Neural cell (in vitro differentiated cells): ENCODE data around the gene CLSTN2. TPM values are rescaled to one million over a fixed set of nuclear protein-coding genes. Genes with fewer than 3 reads are reported as not detected.

Experiments used
- H2AFZ ChIP-seq: fragments of 200-600, 300-800 bp; sonication (generic), shearing (Covaris generic); 2 replicates; pipeline ENCODE4 v1.6.0; 2014; ENCODE audit warnings: low read depth, mild to moderate bottlenecking, antibody characterized with exemption, low read length, moderate library complexity
- H3F3A ChIP-seq: fragments of 200-600 bp; shearing (Covaris generic); 2 replicates; pipeline ENCODE4 v1.6.1; 2016; ENCODE audit warnings: mild to moderate bottlenecking, moderate library complexity, mixed read lengths, antibody characterized with exemption, low read length; ENCODE audit not compliant: insufficient read depth, poor library complexity, severe bottlenecking
- H3K27ac ChIP-seq: fragments of 200-600, 300-800 bp; sonication (generic), shearing (Covaris generic); 2 replicates; pipeline ENCODE4 v1.5.1; 2014; ENCODE audit warnings: mild to moderate bottlenecking, low read length, moderate library complexity
- H3K27me3 ChIP-seq: fragments of 300-800, 200-600 bp; sonication (generic), shearing (Covaris generic); 2 replicates; pipeline ENCODE4 v1.6.0; 2014; ENCODE audit warnings: mild to moderate bottlenecking, low read depth, low read length, moderate library complexity; ENCODE audit not compliant: insufficient read depth
- H3K36me3 ChIP-seq: fragments of 300-800, 200-600 bp; sonication (generic), shearing (Covaris generic); 2 replicates; pipeline ENCODE4 v1.5.1; 2014; ENCODE audit warnings: mild to moderate bottlenecking, antibody characterized with exemption, low read length, moderate library complexity; ENCODE audit not compliant: insufficient read depth
- H3K4me2 ChIP-seq: fragments of 300-800, 200-600 bp; sonication (generic), shearing (Covaris generic); 2 replicates; pipeline ENCODE4 v1.6.0; 2014; ENCODE audit warnings: mild to moderate bottlenecking, low read length
- H3K4me3 ChIP-seq: fragments of 300-800, 200-600 bp; sonication (generic), shearing (Covaris generic); 2 replicates; pipeline ENCODE4 v1.5.1; 2014; ENCODE audit warnings: mild to moderate bottlenecking, low read length, moderate library complexity
- H3K79me2 ChIP-seq: fragments of 200-600 bp; shearing (Covaris generic); replicated peaks from 2 replicates; pipeline ENCODE4 v1.6.0; 2014; ENCODE audit warnings: mild to moderate bottlenecking, low read length, moderate library complexity; ENCODE audit not compliant: insufficient read depth
- H3K9ac ChIP-seq: fragments of 300-800, 200-600 bp; sonication (generic), shearing (Covaris generic); 2 replicates; pipeline ENCODE4 v1.6.1; 2016; ENCODE audit warnings: mild to moderate bottlenecking, low read length, mixed read lengths
- H3K9me2 ChIP-seq: fragments of 200-600 bp; shearing (Covaris generic); 2 replicates; pipeline ENCODE4 v1.6.1; 2016; ENCODE audit warnings: mild to moderate bottlenecking, low read length, mixed read lengths; ENCODE audit not compliant: insufficient read depth
- H3K9me3 ChIP-seq: fragments of 200-600, 300-800 bp; sonication (generic), shearing (Covaris generic); 2 replicates; pipeline ENCODE4 v1.6.1; 2016; ENCODE audit warnings: mild to moderate bottlenecking, mixed run types, low read length, moderate library complexity, mixed read lengths
- H4K20me1 ChIP-seq: fragments of 200-600 bp; shearing (Covaris generic); 2 replicates; pipeline ENCODE4 v1.6.1; 2016; ENCODE audit warnings: mild to moderate bottlenecking, mixed run types; ENCODE audit not compliant: insufficient read depth
- CTCF ChIP-seq: fragments of 450-650 bp; IDR thresholded peaks from 2 replicates; pipeline ENCODE4 v1.5.1; 2014; ENCODE audit warnings: antibody characterized with exemption, mild to moderate bottlenecking, moderate library complexity; ENCODE audit not compliant: poor library complexity, severe bottlenecking
- EP300 ChIP-seq: fragments of 450-650 bp; conservative IDR thresholded peaks from 2 replicates; pipeline ENCODE4 v1.6.1; 2014; ENCODE audit warnings: antibody characterized with exemption, mild to moderate bottlenecking, moderate library complexity; ENCODE audit not compliant: poor library complexity, severe bottlenecking
- EZH2 ChIP-seq: fragments of 200-600, 300-800 bp; shearing (Covaris generic), sonication (generic); IDR thresholded peaks from 2 replicates; pipeline ENCODE4 v1.6.1; 2014; ENCODE audit warnings: antibody characterized with exemption, low read length, borderline replicate concordance, mild to moderate bottlenecking; ENCODE audit not compliant: insufficient read depth, poor library complexity, severe bottlenecking
- MXI1 ChIP-seq: fragments of 450-650 bp; conservative IDR thresholded peaks from 2 replicates; pipeline ENCODE4 v1.6.1; 2014; ENCODE audit warnings: antibody characterized with exemption, mild to moderate bottlenecking; ENCODE audit not compliant: poor library complexity, severe bottlenecking
- POLR2AphosphoS5 ChIP-seq: IDR thresholded peaks from 2 replicates; pipeline ENCODE4 v1.6.1; 2012
- RAD21 ChIP-seq: fragments of 450-650 bp; conservative IDR thresholded peaks from 2 replicates; pipeline ENCODE4 v1.6.1; 2014; ENCODE audit warnings: antibody characterized with exemption, mild to moderate bottlenecking, moderate library complexity
- REST ChIP-seq: IDR thresholded peaks from 2 replicates; pipeline ENCODE4 v1.6.1; 2012; ENCODE audit warnings: borderline replicate concordance
- SMC3 ChIP-seq: fragments of 450-650 bp; conservative IDR thresholded peaks from 2 replicates; pipeline ENCODE4 v1.6.1; 2014; ENCODE audit warnings: antibody characterized with exemption, mild to moderate bottlenecking, moderate library complexity; ENCODE audit not compliant: poor library complexity
- TAF1 ChIP-seq: IDR thresholded peaks from 2 replicates; pipeline ENCODE4 v1.6.1; 2012; ENCODE audit warnings: low read depth
- polyA plus RNA-seq: library from polyadenylated mRNA; depleted of rRNA; stranded (reverse); fragments of >200 nt; gene quantifications from 2 replicates; pipeline ENCODE4 v1.2.3, GENCODE V29; 2014

CLSTN2 gene
- polyA plus RNA-seq, 1 donor from 2014 or later, result 10.7 TPM

GRCh38 chr3:140443806-140444205, 508.8 kb downstream of the CLSTN2 start:
- Histone ChIP-seq H3K27ac (no peak overlapping the region), H3K9me2 (no peaks in the 10 kb centered on the region), H3F3A (no peaks in the 10 kb centered on the region), H3K79me2 (no peaks in the 10 kb centered on the region), H3K9ac (no peak overlapping the region), H3K4me3 (no peak overlapping the region), H3K36me3 (no peaks in the 10 kb centered on the region), H2AFZ (no peak overlapping the region), H3K9me3 (no peaks in the 10 kb centered on the region), H3K27me3 (no peaks in the 10 kb centered on the region), H4K20me1 (no peaks in the 10 kb centered on the region), H3K4me2 (no peak overlapping the region)
- TF ChIP-seq MXI1, result no peak
- TF ChIP-seq SMC3, result no peak
- TF ChIP-seq EZH2, result no peak
- TF ChIP-seq TAF1, result no peak
- no peak for TF ChIP-seq RAD21
- TF ChIP-seq EP300, result no peak
- no peak for TF ChIP-seq REST

GRCh38 chr3:140446734-140447133, 511.7 kb downstream of the CLSTN2 start:
- TF ChIP-seq REST (no peak), EZH2 (no peak), TAF1 (no peak), SMC3 (no peak), EP300 (no peak), RAD21 (no peak), POLR2AphosphoS5 (no peak), MXI1 (no peak), CTCF (no peak)
- Histone ChIP-seq H3K9ac (no peak overlapping the region), H3K4me3 (no peak overlapping the region), H3F3A (no peaks in the 10 kb centered on the region), H3K4me2 (no peak overlapping the region), H4K20me1 (no peaks in the 10 kb centered on the region), H3K27ac (no peak overlapping the region), H2AFZ (no peak overlapping the region), H3K9me3 (no peaks in the 10 kb centered on the region), H3K79me2 (no peaks in the 10 kb centered on the region), H3K36me3 (no peaks in the 10 kb centered on the region), H3K9me2 (no peaks in the 10 kb centered on the region), H3K27me3 (no peaks in the 10 kb centered on the region)
